RWPE1 (cell line): ENCODE measurements around the gene UBXN10.

Experiments used
- CTCF ChIA-PET: fragments of 350-600 bp; sonication (Branson Sonifier 250); formaldehyde crosslinking; extraction: SDS; loops from one replicate; lab custom pipeline; 2021; lab: Yijun Ruan, JAX
- POLR2A ChIA-PET: fragments of 400-600 bp; formaldehyde crosslinking; extraction: SDS; loops from one replicate; lab custom pipeline; 2020; ENCODE audit warnings: antibody characterized with exemption; ENCODE audit not compliant: low non-redundant PET; lab: Yijun Ruan, JAX
- DNase-seq: peaks from one replicate; pipeline ENCODE4 v3.0.0; 2012; ENCODE audit warnings: low spot score
- H3K27ac ChIP-seq: fragments of 450-650 bp; 2 replicates; pipeline ENCODE4 v1.5.1; 2017
- CTCF ChIP-seq: fragments of 450-650 bp; conservative IDR thresholded peaks from 2 replicates; pipeline ENCODE4 v1.5.1; 2017; ENCODE audit warnings: low read depth, mild to moderate bottlenecking

Gene UBXN10

GRCh38 chr1:20147846-20148570 is 37.9 kb upstream of the UBXN10 start:
- CTCF ChIA-PET = no interaction called here

GRCh38 chr1:20148571-20149500 is 37.1 kb upstream of the UBXN10 start:
- DNase-seq = no peak
- no peak for TF ChIP-seq CTCF
- H3K27ac ChIP-seq = no peak overlapping the region
- ChIA-PET POLR2A (no interaction called here), CTCF (no interaction called here)

More at GRCh38 chr1:20147846-20148570, 37.9 kb upstream of the UBXN10 start:
- H3K27ac ChIP-seq = no peak overlapping the region
- POLR2A ChIA-PET = no interaction called here
- no peak for DNase-seq
- no peak for TF ChIP-seq CTCF

- H3K27ac ChIP-seq = no peak overlapping the region
- CTCF ChIA-PET = interaction anchor here (0.7 to 1.4 kb wide), 2 partner anchors 58 to 232 kb away, joined by 3 read pairs; no protein-coding TSS in a partner anchor
- no peak for DNase-seq
- POLR2A ChIA-PET = no interaction called here
- no peak for TF ChIP-seq CTCF
These were observed 36.1 kb upstream of the UBXN10 start for GRCh38 chr1:20149601-20150325.

GRCh38 chr1:20150326-20150705 is 35.6 kb upstream of the UBXN10 start:
- DNase-seq = no peak
- CTCF ChIA-PET = interaction anchor here (0.7 to 1.4 kb wide), 2 partner anchors 59 to 233 kb away, joined by 3 read pairs; no protein-coding TSS in a partner anchor
- POLR2A ChIA-PET = no interaction called here
- no peak overlapping the region for H3K27ac ChIP-seq
- TF ChIP-seq CTCF = no peak

GRCh38 chr1:20150969-20151368 is 34.9 kb upstream of the UBXN10 start:
- DNase-seq = no peak
- no peak overlapping the region for H3K27ac ChIP-seq
- ChIA-PET CTCF (interaction anchor here (1.4 kb wide), 1 partner anchor 233 kb away, joined by 3 read pairs; no protein-coding TSS in a partner anchor), POLR2A (no interaction called here)
- TF ChIP-seq CTCF = no peak
